Adrenal gland (tissue), 12 donors: ENCODE data around the gene TUBGCP2. TPM values are rescaled to one million over a fixed set of nuclear protein-coding genes. Genes with fewer than 3 reads are reported as not detected.

Source experiments
- DNase-seq, 7 donors: peaks; one replicate each; pipeline ENCODE4 v3.0.0-alpha.2; 2019 to 2020
- H3K27ac ChIP-seq, 5 donors: fragments of 200-600 bp; sonication (generic) in 4 of 5; 1 replicate in 3 of 5; 2 replicates in 2 of 5; pipeline versions ENCODE4 v1.5.1 to v1.8.0; 2016 to 2020; ENCODE audit warnings: mild to moderate bottlenecking in 1 of 5
- H3K27me3 ChIP-seq: fragments of 200-600 bp; 2 replicates; pipeline ENCODE4 v1.8.0; 2021
- H3K36me3 ChIP-seq, 2 donors: fragments of 200-600 bp; replicated peaks in 1 of 2; 1 replicate in 1 of 2; 2 replicates in 1 of 2; pipeline versions ENCODE4 v1.5.1 to v1.8.0; 2018 to 2022
- H3K4me1 ChIP-seq, 2 donors: fragments of 200-600 bp; replicated peaks in 1 of 2; 1 replicate in 1 of 2; 2 replicates in 1 of 2; pipeline versions ENCODE4 v1.5.1 to v1.8.0; 2018 to 2021
- H3K4me3 ChIP-seq, 4 donors: fragments of 200-600 bp; sonication (generic) in 3 of 4; one replicate each; pipeline ENCODE4 v1.5.1; 2016 to 2018
- H3K9me3 ChIP-seq, 3 donors: fragments of 200-600 bp; sonication (generic) in 1 of 3; replicated peaks in 1 of 3; 1 replicate in 2 of 3; 2 replicates in 1 of 3; pipeline versions ENCODE4 v1.5.1 to v1.8.0; 2016 to 2021
- POLR2A ChIP-seq, 2 donors: fragments of 450-650 bp; IDR thresholded peaks; one replicate each; pipeline ENCODE4 v1.6.1; 2017; ENCODE audit warnings: antibody characterized with exemption in 2 of 2, mild to moderate bottlenecking in 2 of 2, moderate library complexity in 1 of 2
- WGBS, 4 donors: extraction: QIAGEN DNeasy Blood & Tissue Kit in 2 of 4; methylation state at CpG; one replicate each; pipeline versions ENCODE4 v1.1.5 to v1.1.7; 2013 to 2017; 5-methylcytosine and 5-hydroxymethylcytosine counted together
- intact Hi-C, 2 donors: fragments of 100-400 bp; cut with DNase I; formaldehyde crosslinking; loops; one replicate each; pipeline versions ENCODE4 v1.14.1 to v1.15.0; 2022 to 2023
- polyA plus RNA-seq, 3 donors: library from polyadenylated mRNA; stranded (reverse); fragments of 200-250 nt in 2 of 3; fragments of 350-450 nt in 1 of 3; fragmentation: Illumina TruSeq in 1 of 3; extraction: RNeasy Lipid Tissue Mini Kit (QIAGEN cat#74804) in 1 of 3; gene quantifications; one replicate each; pipeline ENCODE4 v1.2.3, GENCODE V29; 2013 to 2014
- total RNA-seq, 9 donors: library from RNA; depleted of rRNA in 4 of 9; stranded (reverse); fragments of >200 nt in 4 of 9; fragments of 120-200 nt in 1 of 9; fragmentation: NEBNext Ultra II Directional in 1 of 9; extraction: Animal tissue kit (Norgen Biotek cat#: 25700) in 1 of 9; gene quantifications; one replicate each; pipeline versions ENCODE4 v1.1.0 to v1.2.4, GENCODE V29; 2013 to 2023
- TF ChIP-seq, protein P1 (sequence below), 6 experiments: fragments of 450-650 bp in 4 of 6; fragments of 200-600 bp in 2 of 6; sonication (generic) in 1 of 6; IDR thresholded peaks; 1 replicate in 5 of 6; 2 replicates in 1 of 6; pipeline versions ENCODE4 v1.5.1 to v1.8.0; 2016 to 2021; ENCODE audit warnings: antibody characterized with exemption in 6 of 6, mild to moderate bottlenecking in 2 of 6, moderate library complexity in 1 of 6
- donor health status: healthy with polysubstance abuse.
- donor health status: Bipolar disorder and iron deficiency.
- donor health status: DM: yes; HTN: yes; CAD: no.
- donor health status: DM: no; HTN: no; CAD: no.
- donor health status: DM: no; HTN: no; CAD: no.
- donor health status: DM: yes; HTN: yes; CAD: no.

TUBGCP2 gene
- total and polyA plus RNA-seq, 12 donors: 30.9 to 234 (median 62.0) TPM

GRCh38 chr10:133328358-133329343 is 20.0 kb upstream of the TUBGCP2 start:
- Histone ChIP-seq H3K4me3 (no peak overlapping the region), H3K27me3 (peaks cover 41% of the 10 kb centered on the region), H3K4me1 (peaks cover 0 to 21% of the 10 kb centered on the region in 2 donors), H3K9me3 (no peaks in the 10 kb centered on the region), H3K36me3 (no peaks in the 10 kb centered on the region), H3K27ac (no peak overlapping the region)
- intact Hi-C loops: no loop called here
- WGBS, 4 donors: 60 to 81% (median 74%) methylated on average over 8 to 15 of the region's 15 CpGs
- no peak for DNase-seq
- TF ChIP-seq, protein P1, sequence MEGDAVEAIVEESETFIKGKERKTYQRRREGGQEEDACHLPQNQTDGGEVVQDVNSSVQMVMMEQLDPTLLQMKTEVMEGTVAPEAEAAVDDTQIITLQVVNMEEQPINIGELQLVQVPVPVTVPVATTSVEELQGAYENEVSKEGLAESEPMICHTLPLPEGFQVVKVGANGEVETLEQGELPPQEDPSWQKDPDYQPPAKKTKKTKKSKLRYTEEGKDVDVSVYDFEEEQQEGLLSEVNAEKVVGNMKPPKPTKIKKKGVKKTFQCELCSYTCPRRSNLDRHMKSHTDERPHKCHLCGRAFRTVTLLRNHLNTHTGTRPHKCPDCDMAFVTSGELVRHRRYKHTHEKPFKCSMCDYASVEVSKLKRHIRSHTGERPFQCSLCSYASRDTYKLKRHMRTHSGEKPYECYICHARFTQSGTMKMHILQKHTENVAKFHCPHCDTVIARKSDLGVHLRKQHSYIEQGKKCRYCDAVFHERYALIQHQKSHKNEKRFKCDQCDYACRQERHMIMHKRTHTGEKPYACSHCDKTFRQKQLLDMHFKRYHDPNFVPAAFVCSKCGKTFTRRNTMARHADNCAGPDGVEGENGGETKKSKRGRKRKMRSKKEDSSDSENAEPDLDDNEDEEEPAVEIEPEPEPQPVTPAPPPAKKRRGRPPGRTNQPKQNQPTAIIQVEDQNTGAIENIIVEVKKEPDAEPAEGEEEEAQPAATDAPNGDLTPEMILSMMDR (IDR thresholded peaks at IDR 0.05): no peak
- TF ChIP-seq POLR2A (IDR thresholded peaks at IDR 0.05): no peak

DNA sequence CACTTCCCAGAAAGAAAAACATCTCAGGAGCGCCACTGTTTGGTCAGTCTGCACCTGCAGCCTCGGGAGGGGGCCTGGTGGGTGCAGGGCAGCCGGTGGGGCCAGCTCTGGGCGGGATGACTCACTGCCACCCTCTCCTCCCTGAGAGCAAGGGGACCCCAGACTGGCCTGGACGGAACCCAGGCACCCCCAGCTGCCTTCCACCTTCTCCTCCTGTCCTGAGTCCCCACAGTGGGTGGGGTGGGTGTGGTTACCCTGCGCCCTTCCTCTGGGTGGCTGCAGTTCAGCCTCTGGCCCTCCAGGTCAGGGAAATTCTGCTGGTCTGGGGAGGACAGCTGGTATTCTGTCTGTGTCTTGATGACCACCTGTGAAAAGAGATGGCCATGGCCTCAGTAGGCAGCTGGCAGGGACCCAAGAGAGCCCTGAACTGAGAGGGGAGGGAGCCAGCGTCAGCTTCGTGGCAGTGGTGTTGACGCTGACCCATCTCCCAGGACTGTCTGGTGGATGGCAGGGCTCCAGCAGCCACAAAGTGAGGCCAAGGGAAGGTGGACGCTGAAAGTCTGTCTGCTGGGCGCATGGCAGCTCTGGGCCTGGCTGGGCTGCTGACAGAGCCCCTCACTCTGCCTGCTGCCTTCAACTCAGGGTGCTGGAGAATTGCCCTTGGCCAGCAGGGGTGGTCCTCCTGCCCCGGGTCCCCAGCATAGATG is 19.1 kb upstream of the TUBGCP2 start:
- WGBS, 4 donors: 33 to 36% (median 34%) methylated on average over 7 to 12 of the region's 12 CpGs
- Histone ChIP-seq H3K9me3 (no peaks in the 10 kb centered on the region), H3K27ac (no peak overlapping the region), H3K4me3 (no peak overlapping the region), H3K36me3 (no peaks in the 10 kb centered on the region), H3K4me1 (peaks cover 0 to 21% of the 10 kb centered on the region in 2 donors), H3K27me3 (peaks cover 41% of the 10 kb centered on the region)
- intact Hi-C loops: no loop called here
- peak in 2 of 7 donors; percentile 37 to 80 for DNase-seq
- no peak for TF ChIP-seq POLR2A (IDR thresholded peaks at IDR 0.05)
- TF ChIP-seq, protein P1 (IDR thresholded peaks at IDR 0.05): no peak

DNA sequence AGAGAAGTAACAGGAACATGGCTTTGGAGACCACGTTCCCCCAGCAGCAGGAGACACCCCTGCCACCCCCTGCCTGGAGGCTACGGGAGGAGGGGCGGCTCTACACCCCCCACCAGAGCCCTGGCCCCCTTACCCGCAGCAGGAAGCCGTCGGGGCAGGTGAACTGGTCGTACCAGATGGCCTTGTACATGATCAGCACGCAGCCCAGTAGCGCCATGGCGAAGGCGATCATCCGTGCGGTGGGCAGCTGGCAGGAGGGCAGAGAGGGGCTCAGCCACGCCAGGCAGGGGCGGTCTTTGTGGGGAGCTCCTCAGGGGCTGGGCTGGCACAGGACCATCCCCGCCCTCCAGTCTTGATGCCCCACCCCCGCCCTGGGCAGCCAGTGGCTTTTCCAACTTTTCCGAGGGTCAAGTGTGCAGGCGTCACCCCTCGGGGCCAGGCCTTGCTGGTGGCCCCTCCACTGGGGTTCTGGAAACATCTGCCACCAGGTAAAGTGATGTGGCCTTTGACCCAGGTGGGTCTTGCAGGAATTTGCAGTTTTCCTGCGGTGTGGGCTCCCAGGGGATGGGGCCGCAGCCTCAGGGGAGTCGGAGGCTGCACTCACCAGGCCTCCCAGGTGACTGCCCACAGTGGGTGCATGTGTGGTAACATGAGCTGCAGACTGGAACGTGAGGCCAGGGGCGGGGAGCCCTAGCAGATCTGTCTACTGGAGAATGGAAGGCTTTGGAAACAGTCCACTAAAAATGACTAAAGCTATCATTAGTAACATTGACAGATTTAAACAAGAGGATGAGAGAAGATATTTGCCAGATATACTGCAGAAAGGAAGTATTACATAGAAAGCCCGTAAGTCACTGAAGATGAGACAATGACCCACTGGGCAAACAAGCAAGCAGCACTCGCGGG is 18.3 kb upstream of the TUBGCP2 start:
- intact Hi-C loops: no loop called here
- peaks cover 0 to 21% of the 10 kb centered on the region in 2 donors for H3K4me1 ChIP-seq
- 21 to 28% (median 26%) methylated on average over 10 to 28 of the region's 28 CpGs for WGBS, 4 donors
- no peaks in the 10 kb centered on the region for H3K36me3 ChIP-seq
- peaks cover 41% of the 10 kb centered on the region for H3K27me3 ChIP-seq
- H3K27ac ChIP-seq: no peak overlapping the region
- H3K4me3 ChIP-seq: no peak overlapping the region
- H3K9me3 ChIP-seq: no peaks in the 10 kb centered on the region
- TF ChIP-seq, protein P1 (IDR thresholded peaks at IDR 0.05): no peak
- TF ChIP-seq POLR2A (IDR thresholded peaks at IDR 0.05): no peak
- DNase-seq: peak in 1 of 7 donors; percentile 34
